ENCODE measurements around the gene LSM5.
"Not testable (repeated sequence)": the region's sequence is repeated elsewhere in the genome, so short reads cannot be mapped to it uniquely, and the experiment has no call there.

LSM5 gene

GRCh38 chr7:32464641-32465416 is 25.4 kb downstream of the LSM5 start:
- not testable (repeated sequence) for H3K4me3 ChIP-seq (ENCODE audit: low read length in 2 of 2); H3K27me3 ChIP-seq (ENCODE audit: control insufficient read depth in 2 of 2, insufficient read depth in 2 of 2, low read length in 2 of 2); H3K27ac ChIP-seq (ENCODE audit: low read depth in 2 of 2, low read length in 2 of 2); H3K4me1 ChIP-seq (ENCODE audit: control insufficient read depth in 2 of 2, insufficient read depth in 2 of 2, low read length in 2 of 2); H3K36me3 ChIP-seq (ENCODE audit: control insufficient read depth in 2 of 2, insufficient read depth in 2 of 2, low read length in 2 of 2); H3K9ac ChIP-seq (ENCODE audit: low read depth in 1 of 2, low read length in 2 of 2); H3K9me3 ChIP-seq (ENCODE audit: control insufficient read depth in 2 of 2, low read length in 2 of 2)

DNA sequence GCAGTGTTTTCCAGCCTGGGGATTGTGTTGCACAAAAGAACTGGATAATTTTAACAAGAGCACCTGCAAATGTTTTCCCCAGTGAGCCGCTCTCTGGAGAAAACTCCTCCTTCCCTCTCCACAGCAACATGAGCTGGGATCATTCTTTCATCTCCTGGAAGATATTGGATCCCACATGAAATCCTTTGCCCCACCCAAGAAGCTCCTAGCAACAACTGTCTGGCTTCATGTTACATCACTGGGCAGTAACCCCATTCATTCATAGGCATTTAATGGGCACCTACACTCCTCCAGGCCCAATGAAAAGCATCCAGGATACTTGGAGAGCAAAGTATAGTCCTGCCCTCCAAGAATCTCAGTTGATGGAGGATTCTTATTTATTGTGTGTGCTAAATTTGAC is 27.2 kb downstream of the LSM5 start:
- no peak overlapping the region for H3K4me3 ChIP-seq (ENCODE audit: low read length in 2 of 2)
- H3K4me1 ChIP-seq (ENCODE audit: control insufficient read depth in 2 of 2, insufficient read depth in 2 of 2, low read length in 2 of 2) = no peaks in the 10 kb centered on the region
- no peak overlapping the region for H3K9ac ChIP-seq (ENCODE audit: low read depth in 1 of 2, low read length in 2 of 2)
- H3K27ac ChIP-seq (ENCODE audit: low read depth in 2 of 2, low read length in 2 of 2) = no peak overlapping the region
- H3K36me3 ChIP-seq (ENCODE audit: control insufficient read depth in 2 of 2, insufficient read depth in 2 of 2, low read length in 2 of 2) = no peaks in the 10 kb centered on the region
- no peaks in the 10 kb centered on the region for H3K9me3 ChIP-seq (ENCODE audit: control insufficient read depth in 2 of 2, low read length in 2 of 2)
- H3K27me3 ChIP-seq (ENCODE audit: control insufficient read depth in 2 of 2, insufficient read depth in 2 of 2, low read length in 2 of 2) = no peaks in the 10 kb centered on the region

- Histone ChIP-seq H3K27me3 (ENCODE audit: control insufficient read depth in 2 of 2, insufficient read depth in 2 of 2, low read length in 2 of 2) (no peaks in the 10 kb centered on the region), H3K9ac (ENCODE audit: low read depth in 1 of 2, low read length in 2 of 2) (no peak overlapping the region), H3K4me1 (ENCODE audit: control insufficient read depth in 2 of 2, insufficient read depth in 2 of 2, low read length in 2 of 2) (no peaks in the 10 kb centered on the region), H3K9me3 (ENCODE audit: control insufficient read depth in 2 of 2, low read length in 2 of 2) (no peaks in the 10 kb centered on the region), H3K27ac (ENCODE audit: low read depth in 2 of 2, low read length in 2 of 2) (no peak overlapping the region), H3K36me3 (ENCODE audit: control insufficient read depth in 2 of 2, insufficient read depth in 2 of 2, low read length in 2 of 2) (no peaks in the 10 kb centered on the region), H3K4me3 (ENCODE audit: low read length in 2 of 2) (no peak overlapping the region)
Measured at GRCh38 chr7:32462451-32462850, 27.7 kb downstream of the LSM5 start.

DNA sequence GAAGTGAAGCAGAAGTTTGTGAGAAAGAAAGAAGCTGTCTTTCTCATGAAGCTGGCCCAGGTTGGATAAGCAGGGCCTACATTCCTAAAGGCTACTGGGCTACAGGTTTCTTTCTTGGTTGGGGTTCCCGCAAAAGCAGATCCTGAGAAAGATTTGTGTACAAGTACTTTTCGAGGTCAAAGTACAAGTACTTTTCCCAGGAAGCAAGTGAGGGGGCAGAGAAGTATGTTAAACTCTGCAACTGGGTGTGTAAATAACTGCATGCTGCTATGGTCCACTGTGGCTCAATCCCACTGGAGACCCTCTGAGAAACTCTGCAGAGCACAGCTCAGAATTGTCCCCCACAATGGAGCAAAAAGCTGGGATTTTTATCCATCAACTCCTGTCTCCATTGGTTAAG is 28.7 kb downstream of the LSM5 start:
- H3K27me3 ChIP-seq (ENCODE audit: control insufficient read depth in 2 of 2, insufficient read depth in 2 of 2, low read length in 2 of 2) = no peaks in the 10 kb centered on the region
- H3K4me1 ChIP-seq (ENCODE audit: control insufficient read depth in 2 of 2, insufficient read depth in 2 of 2, low read length in 2 of 2) = no peaks in the 10 kb centered on the region
- H3K36me3 ChIP-seq (ENCODE audit: control insufficient read depth in 2 of 2, insufficient read depth in 2 of 2, low read length in 2 of 2) = no peaks in the 10 kb centered on the region
- H3K9me3 ChIP-seq (ENCODE audit: control insufficient read depth in 2 of 2, low read length in 2 of 2) = no peaks in the 10 kb centered on the region
- no peak overlapping the region for H3K4me3 ChIP-seq (ENCODE audit: low read length in 2 of 2)
- no peak overlapping the region for H3K9ac ChIP-seq (ENCODE audit: low read depth in 1 of 2, low read length in 2 of 2)
- no peak overlapping the region for H3K27ac ChIP-seq (ENCODE audit: low read depth in 2 of 2, low read length in 2 of 2)

DNA sequence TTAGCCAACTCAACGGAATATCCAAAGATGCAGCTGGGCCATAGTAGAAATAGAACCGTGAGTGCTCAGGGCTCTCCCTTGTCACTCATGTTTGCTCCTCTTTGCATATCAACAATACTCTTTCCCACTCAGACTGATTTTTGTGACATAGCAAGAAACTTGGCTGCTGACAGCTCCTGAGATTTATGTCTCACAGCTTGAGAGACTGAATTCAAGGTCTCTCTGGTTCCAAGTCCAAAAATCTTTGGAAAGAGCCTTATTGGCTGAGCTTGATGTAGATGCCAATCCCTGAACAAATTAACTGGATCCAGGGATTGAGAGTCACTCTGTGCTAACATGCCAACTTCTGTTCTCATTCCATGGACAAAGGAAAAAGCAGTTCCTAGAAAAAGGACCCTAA is 30.4 kb downstream of the LSM5 start:
- Histone ChIP-seq H3K27me3 (ENCODE audit: control insufficient read depth in 2 of 2, insufficient read depth in 2 of 2, low read length in 2 of 2) (no peaks in the 10 kb centered on the region), H3K27ac (ENCODE audit: low read depth in 2 of 2, low read length in 2 of 2) (no peak overlapping the region), H3K9me3 (ENCODE audit: control insufficient read depth in 2 of 2, low read length in 2 of 2) (no peaks in the 10 kb centered on the region), H3K9ac (ENCODE audit: low read depth in 1 of 2, low read length in 2 of 2) (no peak overlapping the region), H3K4me3 (ENCODE audit: low read length in 2 of 2) (no peak overlapping the region), H3K36me3 (ENCODE audit: control insufficient read depth in 2 of 2, insufficient read depth in 2 of 2, low read length in 2 of 2) (no peaks in the 10 kb centered on the region), H3K4me1 (ENCODE audit: control insufficient read depth in 2 of 2, insufficient read depth in 2 of 2, low read length in 2 of 2) (no peaks in the 10 kb centered on the region)

DNA sequence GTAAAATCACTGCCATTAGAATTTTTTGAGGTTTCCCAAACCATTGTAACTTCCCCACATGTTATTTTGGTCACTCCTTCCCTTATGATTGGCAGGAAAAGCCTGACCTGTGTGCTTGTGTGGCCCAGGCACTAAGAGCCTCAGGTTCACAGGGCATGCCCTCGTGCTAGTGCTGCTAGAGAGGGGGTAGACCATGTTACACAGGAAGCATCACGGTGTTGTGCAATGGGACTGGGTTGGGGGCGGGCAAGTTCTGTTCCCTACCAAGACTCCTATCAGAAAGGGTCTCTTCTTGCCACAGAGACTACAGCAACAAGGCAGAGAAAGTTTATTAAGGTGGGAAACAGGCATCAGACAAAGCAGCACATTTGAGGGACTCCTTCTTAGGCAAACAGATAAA is 32.2 kb downstream of the LSM5 start:
- Histone ChIP-seq H3K36me3 (ENCODE audit: control insufficient read depth in 2 of 2, insufficient read depth in 2 of 2, low read length in 2 of 2) (no peaks in the 10 kb centered on the region), H3K9me3 (ENCODE audit: control insufficient read depth in 2 of 2, low read length in 2 of 2) (no peaks in the 10 kb centered on the region), H3K4me3 (ENCODE audit: low read length in 2 of 2) (no peak overlapping the region), H3K27me3 (ENCODE audit: control insufficient read depth in 2 of 2, insufficient read depth in 2 of 2, low read length in 2 of 2) (no peaks in the 10 kb centered on the region), H3K27ac (ENCODE audit: low read depth in 2 of 2, low read length in 2 of 2) (no peak overlapping the region), H3K9ac (ENCODE audit: low read depth in 1 of 2, low read length in 2 of 2) (no peak overlapping the region), H3K4me1 (ENCODE audit: control insufficient read depth in 2 of 2, insufficient read depth in 2 of 2, low read length in 2 of 2) (no peaks in the 10 kb centered on the region)

GRCh38 chr7:32453341-32454011 is 36.7 kb downstream of the LSM5 start:
- Histone ChIP-seq H3K4me3 (ENCODE audit: low read length in 2 of 2) (no peak overlapping the region), H3K27me3 (ENCODE audit: control insufficient read depth in 2 of 2, insufficient read depth in 2 of 2, low read length in 2 of 2) (no peaks in the 10 kb centered on the region), H3K9me3 (ENCODE audit: control insufficient read depth in 2 of 2, low read length in 2 of 2) (no peaks in the 10 kb centered on the region), H3K27ac (ENCODE audit: low read depth in 2 of 2, low read length in 2 of 2) (no peak overlapping the region), H3K9ac (ENCODE audit: low read depth in 1 of 2, low read length in 2 of 2) (no peak overlapping the region), H3K4me1 (ENCODE audit: control insufficient read depth in 2 of 2, insufficient read depth in 2 of 2, low read length in 2 of 2) (no peaks in the 10 kb centered on the region), H3K36me3 (ENCODE audit: control insufficient read depth in 2 of 2, insufficient read depth in 2 of 2, low read length in 2 of 2) (no peaks in the 10 kb centered on the region)

- Histone ChIP-seq H3K4me3 (ENCODE audit: low read length in 2 of 2) (no peak overlapping the region), H3K9me3 (ENCODE audit: control insufficient read depth in 2 of 2, low read length in 2 of 2) (no peaks in the 10 kb centered on the region), H3K9ac (ENCODE audit: low read depth in 1 of 2, low read length in 2 of 2) (no peak overlapping the region)
Measured at GRCh38 chr7:32447218-32447617, 43.0 kb downstream of the LSM5 start.

GRCh38 chr7:32436146-32436928 is 53.8 kb downstream of the LSM5 start:
- Histone ChIP-seq H3K9me3 (ENCODE audit: control insufficient read depth in 2 of 2, low read length in 2 of 2) (no peaks in the 10 kb centered on the region), H3K36me3 (ENCODE audit: control insufficient read depth in 2 of 2, insufficient read depth in 2 of 2, low read length in 2 of 2) (no peaks in the 10 kb centered on the region), H3K27ac (ENCODE audit: low read depth in 2 of 2, low read length in 2 of 2) (no peak overlapping the region), H3K9ac (ENCODE audit: low read depth in 1 of 2, low read length in 2 of 2) (no peak overlapping the region), H3K27me3 (ENCODE audit: control insufficient read depth in 2 of 2, insufficient read depth in 2 of 2, low read length in 2 of 2) (no peaks in the 10 kb centered on the region), H3K4me1 (ENCODE audit: control insufficient read depth in 2 of 2, insufficient read depth in 2 of 2, low read length in 2 of 2) (no peaks in the 10 kb centered on the region), H3K4me3 (ENCODE audit: low read length in 2 of 2) (no peak overlapping the region)

More at GRCh38 chr7:32447218-32447617, 43.0 kb downstream of the LSM5 start:
- no peaks in the 10 kb centered on the region for H3K4me1 ChIP-seq (ENCODE audit: control insufficient read depth in 2 of 2, insufficient read depth in 2 of 2, low read length in 2 of 2)
- no peaks in the 10 kb centered on the region for H3K36me3 ChIP-seq (ENCODE audit: control insufficient read depth in 2 of 2, insufficient read depth in 2 of 2, low read length in 2 of 2)
- H3K27me3 ChIP-seq (ENCODE audit: control insufficient read depth in 2 of 2, insufficient read depth in 2 of 2, low read length in 2 of 2) = no peaks in the 10 kb centered on the region
- no peak overlapping the region for H3K27ac ChIP-seq (ENCODE audit: low read depth in 2 of 2, low read length in 2 of 2)
